Measurements from ENCODE around the gene AHDC1.

GRCh38 chr1:27542463-27543273, 61.3 kb downstream of the AHDC1 start:
- no peak for TF ChIP-seq CTCF (IDR thresholded peaks at IDR 0.05)
- TF ChIP-seq POLR2AphosphoS5 (IDR thresholded peaks at IDR 0.05) = peak in 3 of 4 donors; percentile 45 to 75 (median 52)
- TF ChIP-seq POLR2A (IDR thresholded peaks at IDR 0.05) = no peak

All from sigmoid colon (tissue), 4 donors.